ENCODE data around the gene PRPF18. TPM values are rescaled to one million over a fixed set of nuclear protein-coding genes. Genes with fewer than 3 reads are reported as not detected.
A peak's percentile ranks its signal among the peaks of the same experiment; 100 is the strongest.
"Not testable (repeated sequence)": the region's sequence is repeated elsewhere in the genome, so short reads cannot be mapped to it uniquely, and the experiment has no call there.

Gene PRPF18
- total RNA-seq: 8.8 TPM

- DNase-seq (ENCODE audit: low spot score) (peak; percentile 93), ATAC-seq (peak; percentile 100)
Observed at GRCh38 chr10:13586676-13587355, at the start of gene PRPF18. TSS of gene PRPF18 (plus strand) at chr10:13586965. CDS start at chr10:13587087, 122 bp downstream.

- not testable (repeated sequence) for ATAC-seq
Observed at GRCh38 chr10:13537985-13538384, 48.8 kb upstream of the PRPF18 start.

GRCh38 chr10:13542533-13542932 is 44.2 kb upstream of the PRPF18 start:
- ATAC-seq: no peak
- no peak for DNase-seq (ENCODE audit: low spot score)

More at GRCh38 chr10:13537985-13538384, 48.8 kb upstream of the PRPF18 start:
- not testable (repeated sequence) for DNase-seq (ENCODE audit: low spot score)

GRCh38 chr10:13550802-13551201 is 36.0 kb upstream of the PRPF18 start:
- no peak for ATAC-seq
- no peak for DNase-seq (ENCODE audit: low spot score)

GRCh38 chr10:13555884-13556510 is 30.8 kb upstream of the PRPF18 start:
- no peak for DNase-seq (ENCODE audit: low spot score)
- no peak for ATAC-seq

- ATAC-seq (no peak), DNase-seq (ENCODE audit: low spot score) (no peak)
Observed at GRCh38 chr10:13559124-13559700, 27.6 kb upstream of the PRPF18 start.

- ATAC-seq (no peak), DNase-seq (ENCODE audit: low spot score) (no peak)
Observed at GRCh38 chr10:13560597-13560996, 26.2 kb upstream of the PRPF18 start.

GRCh38 chr10:13563481-13564445 is 23.0 kb upstream of the PRPF18 start:
- no peak for DNase-seq (ENCODE audit: low spot score)
- no peak for ATAC-seq

- no peak for ATAC-seq
- DNase-seq (ENCODE audit: low spot score): no peak
Observed at GRCh38 chr10:13564576-13564975, 22.2 kb upstream of the PRPF18 start.

GRCh38 chr10:13567030-13567429 is 19.7 kb upstream of the PRPF18 start:
- no peak for DNase-seq (ENCODE audit: low spot score)
- peak; percentile 48 for ATAC-seq

- no peak for ATAC-seq
- no peak for DNase-seq (ENCODE audit: low spot score)
Observed at GRCh38 chr10:13571541-13571940, 15.2 kb upstream of the PRPF18 start.

- ATAC-seq: no peak
- no peak for DNase-seq (ENCODE audit: low spot score)
Observed at GRCh38 chr10:13573960-13574359, 12.8 kb upstream of the PRPF18 start.

- DNase-seq (ENCODE audit: low spot score) (no peak), ATAC-seq (no peak)
Observed at GRCh38 chr10:13585195-13585751, 1.5 kb upstream of the PRPF18 start.

- ATAC-seq (no peak), DNase-seq (ENCODE audit: low spot score) (no peak)
Observed at GRCh38 chr10:13585943-13586342, 822 bp upstream of the PRPF18 start.

GRCh38 chr10:13587391-13587790 is 626 bp downstream of the PRPF18 start:
- ATAC-seq: peak; percentile 44
- DNase-seq (ENCODE audit: low spot score): peak; percentile 52

- no peak for DNase-seq (ENCODE audit: low spot score)
- no peak for ATAC-seq
Observed at GRCh38 chr10:13589316-13589715, 2.6 kb downstream of the PRPF18 start.

GRCh38 chr10:13590886-13591285 is 4.1 kb downstream of the PRPF18 start:
- DNase-seq (ENCODE audit: low spot score) (no peak), ATAC-seq (no peak)

GRCh38 chr10:13592306-13592705 is 5.5 kb downstream of the PRPF18 start:
- DNase-seq (ENCODE audit: low spot score): no peak

GRCh38 chr10:13593535-13593934 is 6.8 kb downstream of the PRPF18 start:
- no peak for DNase-seq (ENCODE audit: low spot score)
- no peak for ATAC-seq

More at GRCh38 chr10:13592306-13592705, 5.5 kb downstream of the PRPF18 start:
- ATAC-seq: no peak

- DNase-seq (ENCODE audit: low spot score) (no peak), ATAC-seq (no peak)
Observed at GRCh38 chr10:13594641-13595040, 7.9 kb downstream of the PRPF18 start.

- ATAC-seq (no peak), DNase-seq (ENCODE audit: low spot score) (no peak)
Observed at GRCh38 chr10:13597909-13598308, 11.1 kb downstream of the PRPF18 start.
